Vagina (tissue), 2 donors: ENCODE data around the gene C16orf86. TPM values are rescaled to one million over a fixed set of nuclear protein-coding genes. Genes with fewer than 3 reads are reported as not detected.

ENCODE experiments used
- DNase-seq, 2 donors: peaks; one replicate each; pipeline ENCODE4 v3.0.0-alpha.2; 2017; ENCODE audit errors: extremely low spot score in 2 of 2
- H3K27ac ChIP-seq: fragments of 200-600 bp; sonication (generic); one replicate; pipeline ENCODE4 v1.5.1; 2019
- H3K27me3 ChIP-seq: fragments of 200-600 bp; sonication (generic); one replicate; pipeline ENCODE4 v1.5.1; 2019
- H3K36me3 ChIP-seq, 2 donors: fragments of 200-600 bp; sonication (generic); one replicate each; pipeline ENCODE4 v1.5.1; 2017 to 2019
- H3K4me1 ChIP-seq: fragments of 200-600 bp; sonication (generic); one replicate; pipeline ENCODE4 v1.5.1; 2019
- H3K4me3 ChIP-seq, 2 donors: fragments of 200-600 bp; sonication (generic); 1 replicate in 1 of 2; 2 replicates in 1 of 2; pipeline ENCODE4 v1.5.1; 2016 to 2019
- H3K9me3 ChIP-seq: fragments of 200-600 bp; sonication (generic); one replicate; pipeline ENCODE4 v1.5.1; 2019
- POLR2A ChIP-seq, 2 donors: fragments of 450-650 bp; IDR thresholded peaks; one replicate each; pipeline ENCODE4 v1.6.1; 2017; ENCODE audit warnings: antibody characterized with exemption in 2 of 2, mild to moderate bottlenecking in 2 of 2, moderate library complexity in 2 of 2
- POLR2AphosphoS5 ChIP-seq, 2 donors: sonication (generic); formaldehyde crosslinking; IDR thresholded peaks; one replicate each; pipeline ENCODE4 v1.9.0; 2017; ENCODE audit warnings: antibody characterized with exemption in 2 of 2, mild to moderate bottlenecking in 2 of 2, low read depth in 1 of 2; ENCODE audit not compliant: insufficient read depth in 1 of 2
- intact Hi-C: fragments of 100-400 bp; cut with DNase I; formaldehyde crosslinking; loops from one replicate; pipeline ENCODE4 v1.15.1; 2023
- total RNA-seq: library from RNA; depleted of rRNA; stranded (reverse); fragments of >200 nt; gene quantifications from one replicate; pipeline ENCODE4 v1.2.3, GENCODE V29; 2016
- TF ChIP-seq, protein P1 (sequence below), 3 experiments: fragments of 450-650 bp in 2 of 3; fragments of 200-600 bp in 1 of 3; sonication (generic) in 1 of 3; IDR thresholded peaks; one replicate each; pipeline ENCODE4 v1.5.1; 2017 to 2019; ENCODE audit warnings: antibody characterized with exemption in 3 of 3, mild to moderate bottlenecking in 2 of 3, moderate library complexity in 2 of 3

The C16orf86 gene
- total RNA-seq, 1 donor from 2014 or later = 10.3 TPM

DNA sequence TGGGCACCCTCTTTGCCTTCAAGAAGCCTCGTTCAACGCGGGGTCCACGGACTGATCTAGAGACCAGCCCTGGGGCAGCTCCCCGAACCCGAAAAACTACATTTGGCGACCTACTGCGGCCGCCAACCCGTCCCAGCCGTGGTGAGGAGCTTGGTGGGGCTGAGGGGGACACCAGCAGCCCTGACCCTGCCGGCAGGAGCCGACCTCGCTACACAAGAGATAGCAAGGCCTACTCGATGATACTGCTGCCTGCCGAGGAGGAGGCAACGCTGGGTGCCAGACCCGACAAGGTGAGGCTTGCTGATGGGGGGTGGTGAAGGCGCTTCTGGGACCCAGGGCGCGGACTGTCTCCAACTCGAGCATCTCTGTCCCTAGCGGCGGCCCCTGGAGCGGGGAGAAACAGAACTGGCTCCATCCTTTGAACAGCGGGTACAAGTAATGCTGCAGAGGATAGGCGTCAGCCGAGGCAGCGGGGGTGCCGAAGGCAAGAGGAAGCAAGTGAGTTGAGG is 12.2 kb upstream of the C16orf86 start:
- H3K4me1 ChIP-seq = peaks cover 26% of the 10 kb centered on the region
- H3K27ac ChIP-seq = no peak overlapping the region
- TF ChIP-seq POLR2AphosphoS5 (IDR thresholded peaks at IDR 0.05; ENCODE audit: insufficient read depth in 1 of 2, low read depth in 1 of 2) (no peak), POLR2A (IDR thresholded peaks at IDR 0.05) (no peak)
- TF ChIP-seq, protein P1, sequence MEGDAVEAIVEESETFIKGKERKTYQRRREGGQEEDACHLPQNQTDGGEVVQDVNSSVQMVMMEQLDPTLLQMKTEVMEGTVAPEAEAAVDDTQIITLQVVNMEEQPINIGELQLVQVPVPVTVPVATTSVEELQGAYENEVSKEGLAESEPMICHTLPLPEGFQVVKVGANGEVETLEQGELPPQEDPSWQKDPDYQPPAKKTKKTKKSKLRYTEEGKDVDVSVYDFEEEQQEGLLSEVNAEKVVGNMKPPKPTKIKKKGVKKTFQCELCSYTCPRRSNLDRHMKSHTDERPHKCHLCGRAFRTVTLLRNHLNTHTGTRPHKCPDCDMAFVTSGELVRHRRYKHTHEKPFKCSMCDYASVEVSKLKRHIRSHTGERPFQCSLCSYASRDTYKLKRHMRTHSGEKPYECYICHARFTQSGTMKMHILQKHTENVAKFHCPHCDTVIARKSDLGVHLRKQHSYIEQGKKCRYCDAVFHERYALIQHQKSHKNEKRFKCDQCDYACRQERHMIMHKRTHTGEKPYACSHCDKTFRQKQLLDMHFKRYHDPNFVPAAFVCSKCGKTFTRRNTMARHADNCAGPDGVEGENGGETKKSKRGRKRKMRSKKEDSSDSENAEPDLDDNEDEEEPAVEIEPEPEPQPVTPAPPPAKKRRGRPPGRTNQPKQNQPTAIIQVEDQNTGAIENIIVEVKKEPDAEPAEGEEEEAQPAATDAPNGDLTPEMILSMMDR (IDR thresholded peaks at IDR 0.05) = no peak
- H3K9me3 ChIP-seq = no peaks in the 10 kb centered on the region
- no peak for DNase-seq
- intact Hi-C loops = no loop called here
- H3K27me3 ChIP-seq = peaks cover 9% of the 10 kb centered on the region
- H3K4me3 ChIP-seq = no peak overlapping the region
- H3K36me3 ChIP-seq = peaks cover 0 to 10% of the 10 kb centered on the region in 2 donors

DNA sequence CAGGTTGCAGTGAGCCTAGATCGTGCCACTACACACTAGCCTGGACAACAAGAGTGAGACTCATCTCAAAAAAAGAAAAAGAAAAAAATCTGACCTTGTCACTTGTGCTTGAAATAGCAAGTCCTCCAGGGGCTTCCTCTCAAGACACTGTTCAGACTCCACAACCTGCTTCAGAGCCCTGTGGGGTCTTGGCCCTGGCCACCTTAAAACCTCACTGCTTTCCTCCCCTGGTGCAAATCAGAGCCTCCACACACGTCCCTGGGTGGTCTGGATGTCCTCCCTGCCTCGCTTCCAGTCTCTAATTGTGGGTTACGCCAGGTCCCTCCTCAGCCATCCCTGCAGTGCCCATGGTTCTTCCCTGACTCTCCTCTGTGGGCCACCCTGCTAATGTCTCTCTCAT is 11.3 kb upstream of the C16orf86 start:
- TF ChIP-seq POLR2A (IDR thresholded peaks at IDR 0.05) (no peak), POLR2AphosphoS5 (IDR thresholded peaks at IDR 0.05; ENCODE audit: insufficient read depth in 1 of 2, low read depth in 1 of 2) (no peak)
- TF ChIP-seq, protein P1 (IDR thresholded peaks at IDR 0.05) = no peak
- Histone ChIP-seq H3K36me3 (peaks cover 0 to 10% of the 10 kb centered on the region in 2 donors), H3K27me3 (peaks cover 3% of the 10 kb centered on the region), H3K9me3 (no peaks in the 10 kb centered on the region), H3K4me1 (peaks cover 27% of the 10 kb centered on the region), H3K27ac (no peak overlapping the region), H3K4me3 (no peak overlapping the region)
- intact Hi-C loops = no loop called here
- DNase-seq = no peak

DNA sequence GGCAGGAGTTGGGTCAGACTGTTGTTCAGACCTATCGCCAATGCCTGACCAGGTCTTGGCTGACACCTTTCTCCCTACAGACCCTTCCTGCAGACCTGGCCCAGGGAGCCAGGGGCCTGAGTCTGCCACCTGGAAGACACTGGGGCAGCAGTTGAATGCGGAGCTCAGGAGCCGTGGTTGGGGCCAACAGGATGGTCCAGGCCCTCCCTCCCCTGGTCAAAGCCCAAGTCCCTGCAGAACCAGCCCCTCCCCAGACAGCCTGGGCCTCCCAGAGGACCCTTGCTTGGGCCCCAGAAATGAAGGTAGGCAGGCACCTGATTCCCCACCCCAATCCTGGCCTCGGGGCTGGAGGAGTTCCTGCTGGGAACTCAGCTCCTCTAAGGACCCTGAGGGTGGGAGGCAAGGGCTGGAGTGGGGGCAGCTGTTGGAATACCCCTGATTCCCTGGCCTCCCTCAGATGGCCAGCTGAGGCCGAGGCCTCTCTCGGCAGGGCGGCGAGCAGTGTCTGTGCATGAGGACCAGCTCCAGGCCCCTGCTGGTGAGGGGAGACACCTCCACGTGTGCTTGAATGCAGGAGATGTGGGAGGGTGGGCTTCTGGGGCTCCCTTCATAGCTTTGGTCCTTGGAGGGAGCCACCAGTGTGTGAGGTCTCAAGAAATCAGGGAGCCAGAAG is 10.1 kb upstream of the C16orf86 start:
- no peak for DNase-seq
- TF ChIP-seq, protein P1 (IDR thresholded peaks at IDR 0.05) = no peak
- TF ChIP-seq POLR2A (IDR thresholded peaks at IDR 0.05) (no peak), POLR2AphosphoS5 (IDR thresholded peaks at IDR 0.05; ENCODE audit: insufficient read depth in 1 of 2, low read depth in 1 of 2) (no peak)
- Histone ChIP-seq H3K4me3 (no peak overlapping the region), H3K27ac (no peak overlapping the region), H3K36me3 (peaks cover 0 to 10% of the 10 kb centered on the region in 2 donors), H3K9me3 (no peaks in the 10 kb centered on the region), H3K4me1 (peaks cover 33% of the 10 kb centered on the region), H3K27me3 (peaks cover 3% of the 10 kb centered on the region)
- intact Hi-C loops = no loop called here

DNA sequence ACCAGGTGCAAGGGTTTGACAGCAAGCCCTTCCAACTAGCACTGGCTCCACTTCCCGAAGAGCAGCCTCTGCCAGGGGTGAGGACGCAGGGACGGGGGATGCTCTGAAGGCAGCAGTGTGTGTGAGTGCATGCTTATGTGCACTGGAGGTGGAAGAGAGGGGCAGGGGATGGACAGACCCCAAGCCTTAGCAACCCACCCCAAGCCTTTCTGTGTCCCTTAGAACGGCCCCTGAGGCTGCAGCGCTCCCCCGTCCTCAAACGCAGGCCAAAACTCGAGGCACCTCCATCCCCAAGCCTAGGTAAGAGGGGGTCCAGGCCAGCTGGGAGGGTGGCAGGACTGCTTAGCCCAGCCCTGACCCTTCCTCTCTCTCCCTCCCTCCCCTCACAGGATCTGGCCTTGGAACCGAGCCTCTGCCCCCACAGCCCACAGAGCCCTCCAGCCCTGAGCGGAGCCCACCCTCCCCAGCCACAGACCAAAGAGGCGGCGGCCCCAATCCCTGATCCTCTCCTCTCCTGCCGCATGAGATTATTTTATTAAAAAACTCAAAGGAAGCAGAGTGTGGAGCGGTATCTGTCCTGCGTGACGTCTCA is 9.5 kb upstream of the C16orf86 start:
- intact Hi-C loops = no loop called here
- Histone ChIP-seq H3K36me3 (peaks cover 0 to 10% of the 10 kb centered on the region in 2 donors), H3K27ac (no peak overlapping the region), H3K4me1 (peaks cover 38% of the 10 kb centered on the region), H3K4me3 (no peak overlapping the region), H3K9me3 (no peaks in the 10 kb centered on the region), H3K27me3 (peaks cover 3% of the 10 kb centered on the region)
- DNase-seq = no peak
- TF ChIP-seq POLR2AphosphoS5 (IDR thresholded peaks at IDR 0.05; ENCODE audit: insufficient read depth in 1 of 2, low read depth in 1 of 2) (no peak), POLR2A (IDR thresholded peaks at IDR 0.05) (no peak)
- TF ChIP-seq, protein P1 (IDR thresholded peaks at IDR 0.05) = no peak
